Stimulated activated CD4-positive, alpha-beta T cell treated with anti-CD3 and anti-CD28 coated beads, TNF-alpha, amount 100 ng/mL, for 48 hours (primary cell): ENCODE measurements around the gene KCNMA1.

Experiments used
- DNase-seq, 3 donors: peaks; one replicate each; pipeline ENCODE4 v3.0.0-alpha.2; 2020; ENCODE audit warnings: low read depth in 3 of 3

Gene KCNMA1

GRCh38 chr10:77634939-77635338, 2.7 kb downstream of the KCNMA1 start:
- no peak for DNase-seq

GRCh38 chr10:77633376-77633775, 4.2 kb downstream of the KCNMA1 start:
- no peak for DNase-seq

- DNase-seq, result no peak
Measured at GRCh38 chr10:77631241-77631640, 6.4 kb downstream of the KCNMA1 start.

GRCh38 chr10:77630507-77630848, 7.1 kb downstream of the KCNMA1 start:
- DNase-seq, result no peak

GRCh38 chr10:77629775-77630506, 7.7 kb downstream of the KCNMA1 start:
- DNase-seq, result no peak

- no peak for DNase-seq
Measured at GRCh38 chr10:77628906-77629730, 8.5 kb downstream of the KCNMA1 start.

GRCh38 chr10:77626266-77626935, 11.2 kb downstream of the KCNMA1 start:
- DNase-seq, result no peak

GRCh38 chr10:77625379-77625778, 12.2 kb downstream of the KCNMA1 start:
- no peak for DNase-seq

- no peak for DNase-seq
Measured at GRCh38 chr10:77622889-77623291, 14.7 kb downstream of the KCNMA1 start.

- DNase-seq, result no peak
Measured at GRCh38 chr10:77620731-77621130, 16.9 kb downstream of the KCNMA1 start.

GRCh38 chr10:77619964-77620703, 17.5 kb downstream of the KCNMA1 start:
- no peak for DNase-seq

GRCh38 chr10:77618117-77618516, 19.5 kb downstream of the KCNMA1 start:
- DNase-seq, result no peak

- no peak for DNase-seq
Measured at GRCh38 chr10:77616766-77617165, 20.8 kb downstream of the KCNMA1 start.

GRCh38 chr10:77614778-77615625, 22.6 kb downstream of the KCNMA1 start:
- no peak for DNase-seq

- DNase-seq, result no peak
Measured at GRCh38 chr10:77613476-77614130, 24.0 kb downstream of the KCNMA1 start.

- no peak for DNase-seq
Measured at GRCh38 chr10:77611670-77612069, 25.9 kb downstream of the KCNMA1 start.

- no peak for DNase-seq
Measured at GRCh38 chr10:77611221-77611620, 26.4 kb downstream of the KCNMA1 start.

GRCh38 chr10:77609781-77610272, 27.8 kb downstream of the KCNMA1 start:
- no peak for DNase-seq

- no peak for DNase-seq
Measured at GRCh38 chr10:77608281-77608680, 29.3 kb downstream of the KCNMA1 start.

GRCh38 chr10:77606751-77607150, 30.9 kb downstream of the KCNMA1 start:
- no peak for DNase-seq
